Tibial artery (tissue), 4 donors: ENCODE measurements around the gene CAMTA1.

Experiments used
- DNase-seq, 2 donors: peaks; one replicate each; pipeline ENCODE4 v3.0.0-alpha.2; 2019
- H3K27ac ChIP-seq, 2 donors: fragments of 200-600 bp; sonication (generic) in 1 of 2; 1 replicate in 1 of 2; 2 replicates in 1 of 2; pipeline ENCODE4 v1.5.1; 2018 to 2019; ENCODE audit warnings: mild to moderate bottlenecking in 1 of 2
- H3K27me3 ChIP-seq, 2 donors: fragments of 200-600 bp; sonication (generic) in 1 of 2; one replicate each; pipeline versions ENCODE4 v1.5.1 to v1.6.0; 2016 to 2019
- H3K36me3 ChIP-seq, 3 donors: fragments of 200-600 bp; sonication (generic) in 2 of 3; one replicate each; pipeline ENCODE4 v1.5.1; 2016 to 2019; ENCODE audit warnings: mild to moderate bottlenecking in 2 of 3
- H3K4me1 ChIP-seq, 4 donors: fragments of 200-600 bp; sonication (generic) in 2 of 4; 1 replicate in 3 of 4; 2 replicates in 1 of 4; pipeline ENCODE4 v1.5.1; 2016 to 2019
- H3K4me3 ChIP-seq, 2 donors: fragments of 200-600 bp; sonication (generic) in 1 of 2; 1 replicate in 1 of 2; 2 replicates in 1 of 2; pipeline ENCODE4 v1.5.1; 2018 to 2019; ENCODE audit warnings: mild to moderate bottlenecking in 2 of 2
- H3K9me3 ChIP-seq, 3 donors: fragments of 200-600 bp; sonication (generic) in 1 of 3; one replicate each; pipeline ENCODE4 v1.5.1; 2016 to 2019
- CTCF ChIP-seq, 2 experiments: fragments of 200-600 bp in 1 of 2; fragments of 450-650 bp in 1 of 2; IDR thresholded peaks; one replicate each; pipeline ENCODE4 v1.5.1; 2017 to 2019; ENCODE audit warnings: antibody characterized with exemption in 2 of 2, mild to moderate bottlenecking in 1 of 2, moderate library complexity in 1 of 2
- intact Hi-C: fragments of 100-400 bp; cut with DNase I; formaldehyde crosslinking; loops from one replicate; pipeline ENCODE4 v1.15.0; 2023; ENCODE audit warnings: low total_unique reads

CAMTA1 gene

GRCh38 chr1:6782151-6782550 lies 3.1 kb upstream of the CAMTA1 start:
- intact Hi-C loops = loop anchor here (5.0 kb wide), 1 partner anchor 35 kb away; no protein-coding TSS in a partner anchor

GRCh38 chr1:6783221-6783620 lies 2.0 kb upstream of the CAMTA1 start:
- Histone ChIP-seq H3K4me3 (peak overlapping the region; percentile 81), H3K36me3 (no peaks in the 10 kb centered on the region), H3K9me3 (no peaks in the 10 kb centered on the region), H3K27ac (peak overlapping the region; percentile 98), H3K4me1 (peaks cover 0 to 31% (median 14%) of the 10 kb centered on the region in 4 donors), H3K27me3 (no peaks in the 10 kb centered on the region)
- no peak for DNase-seq
- no peak for TF ChIP-seq CTCF (IDR thresholded peaks at IDR 0.05)
- intact Hi-C loops = loop anchor here (5.0 kb wide), 1 partner anchor 36 kb away; no protein-coding TSS in a partner anchor

More at GRCh38 chr1:6782151-6782550, 3.1 kb upstream of the CAMTA1 start:
- Histone ChIP-seq H3K4me1 (peaks cover 0 to 22% (median 10%) of the 10 kb centered on the region in 4 donors), H3K27me3 (no peaks in the 10 kb centered on the region), H3K9me3 (no peaks in the 10 kb centered on the region), H3K4me3 (no peak overlapping the region), H3K36me3 (no peaks in the 10 kb centered on the region), H3K27ac (no peak overlapping the region)
- DNase-seq = no peak
- TF ChIP-seq CTCF (IDR thresholded peaks at IDR 0.05) = no peak

DNA sequence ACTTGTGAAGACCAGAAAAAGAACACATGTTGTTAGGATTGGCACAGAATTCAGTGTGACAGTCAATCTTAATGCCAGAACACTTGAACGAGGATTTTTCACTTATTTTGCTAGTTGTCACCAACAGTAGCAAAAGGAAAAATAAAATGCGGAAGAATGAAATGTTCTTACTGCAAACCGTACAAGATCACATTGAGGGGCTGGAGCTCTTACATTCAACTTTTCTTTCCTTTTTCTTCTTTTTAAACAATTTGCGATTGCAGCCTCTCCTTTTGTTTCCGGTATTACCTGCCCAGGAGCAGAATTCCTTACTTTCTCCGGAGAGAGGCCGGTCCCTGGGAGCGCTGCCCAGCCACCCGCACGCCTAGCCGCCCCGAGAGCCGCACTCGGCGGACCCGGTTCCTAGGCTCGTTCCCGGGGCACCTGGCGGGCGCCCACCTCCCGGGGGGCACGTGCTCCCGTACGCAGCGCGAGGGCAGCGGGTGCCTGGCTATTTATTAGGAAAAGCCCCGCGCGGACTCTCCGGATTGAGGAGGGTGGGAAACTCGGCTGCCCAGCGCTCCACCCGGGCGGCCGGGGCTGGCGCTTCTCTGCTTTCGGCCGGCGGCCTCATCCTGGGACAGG lies 1.2 kb upstream of the CAMTA1 start:
- Histone ChIP-seq H3K27ac (peak overlapping the region; percentile 98), H3K27me3 (no peaks in the 10 kb centered on the region), H3K4me1 (peaks cover 0 to 40% (median 18%) of the 10 kb centered on the region in 4 donors), H3K9me3 (no peaks in the 10 kb centered on the region), H3K4me3 (peak overlapping the region; percentile 81), H3K36me3 (no peaks in the 10 kb centered on the region)
- intact Hi-C loops = loop anchor here (5.0 kb wide), 1 partner anchor 37 kb away; no protein-coding TSS in a partner anchor
- no peak for DNase-seq
- no peak for TF ChIP-seq CTCF (IDR thresholded peaks at IDR 0.05)

GRCh38 chr1:6784560-6785317 lies 515 bp upstream of the CAMTA1 start:
- peaks cover 0 to 47% (median 22%) of the 10 kb centered on the region in 4 donors for H3K4me1 ChIP-seq
- no peaks in the 10 kb centered on the region for H3K27me3 ChIP-seq
- H3K36me3 ChIP-seq = no peaks in the 10 kb centered on the region
- TF ChIP-seq CTCF (IDR thresholded peaks at IDR 0.05) = peak in 1 of 2 experiments; percentile 48
- intact Hi-C loops = loop anchor here (5.0 kb wide), 1 partner anchor 37 kb away; no protein-coding TSS in a partner anchor
- H3K27ac ChIP-seq = peak overlapping the region; percentile 98
- H3K4me3 ChIP-seq = peak overlapping the region; percentile 81
- no peaks in the 10 kb centered on the region for H3K9me3 ChIP-seq
- DNase-seq = peak; percentile 100

GRCh38 chr1:6785728-6786505 lies 663 bp downstream of the CAMTA1 start:
- Histone ChIP-seq H3K27ac (peak overlapping the region; percentile 79 to 91), H3K4me1 (peaks cover 0 to 57% (median 25%) of the 10 kb centered on the region in 4 donors), H3K36me3 (no peaks in the 10 kb centered on the region), H3K9me3 (no peaks in the 10 kb centered on the region), H3K4me3 (peak overlapping the region; percentile 80 to 94), H3K27me3 (no peaks in the 10 kb centered on the region)
- DNase-seq = peak; percentile 25 to 70
- TF ChIP-seq CTCF (IDR thresholded peaks at IDR 0.05) = no peak
- intact Hi-C loops = no loop called here
